NOMO-1 (cell line): ENCODE results near the gene UQCC2.

Source experiments
- DNase-seq, 2 experiments: peaks; one replicate each; lab custom pipeline; 2025; ENCODE audit not compliant: unreplicated experiment in 2 of 2; lab: John Stamatoyannopoulos, UW

UQCC2 gene

GRCh38 chr6:33711140-33712129 is at the start of gene UQCC2:
UQCC2 (minus strand) TSS chr6:33711700; CDS start chr6:33711686, 14 bp downstream.
- DNase-seq, result peak; percentile 93 to 94

GRCh38 chr6:33759887-33760629 is 48.6 kb upstream of the UQCC2 start:
- DNase-seq, result no peak

- no peak for DNase-seq
Observed at GRCh38 chr6:33758815-33759216, 47.3 kb upstream of the UQCC2 start.

GRCh38 chr6:33757906-33758305 is 46.4 kb upstream of the UQCC2 start:
- DNase-seq, result no peak

GRCh38 chr6:33757113-33757512 is 45.6 kb upstream of the UQCC2 start:
- no peak for DNase-seq

- no peak for DNase-seq
Observed at GRCh38 chr6:33756211-33756954, 44.9 kb upstream of the UQCC2 start.

- DNase-seq, result no peak
Observed at GRCh38 chr6:33755070-33755869, 43.8 kb upstream of the UQCC2 start.

GRCh38 chr6:33754222-33754621 is 42.7 kb upstream of the UQCC2 start:
- no peak for DNase-seq

- no peak for DNase-seq
Observed at GRCh38 chr6:33752646-33753015, 41.1 kb upstream of the UQCC2 start.

- DNase-seq, result no peak
Observed at GRCh38 chr6:33751771-33752645, 40.5 kb upstream of the UQCC2 start.

- no peak for DNase-seq
Observed at GRCh38 chr6:33750244-33750991, 38.9 kb upstream of the UQCC2 start.

GRCh38 chr6:33749401-33749800 is 37.9 kb upstream of the UQCC2 start:
- DNase-seq, result no peak

GRCh38 chr6:33748841-33749240 is 37.3 kb upstream of the UQCC2 start:
- DNase-seq, result no peak

GRCh38 chr6:33747823-33748222 is 36.3 kb upstream of the UQCC2 start:
- DNase-seq, result no peak

GRCh38 chr6:33746651-33747100 is 35.2 kb upstream of the UQCC2 start, which contains the start of gene IP6K3:
IP6K3 (minus strand) TSS chr6:33746905; CDS start chr6:33735476, 11,429 bp downstream.
- DNase-seq, result no peak

- no peak for DNase-seq
Observed at GRCh38 chr6:33746036-33746600, 34.6 kb upstream of the UQCC2 start.

- DNase-seq, result no peak
Observed at GRCh38 chr6:33745548-33745947, 34.0 kb upstream of the UQCC2 start.
